Measurements from ENCODE around the gene TMEM225.
"Not testable (repeated sequence)": the region's sequence is repeated elsewhere in the genome, so short reads cannot be mapped to it uniquely, and the experiment has no call there.

GRCh38 chr11:123867795-123868194, 17.7 kb downstream of the TMEM225 start:
- not testable (repeated sequence) for TF ChIP-seq CTCF, POLR2A (IDR thresholded peaks at IDR 0.05)
